Type B pancreatic cell (in vitro differentiated cells): ENCODE results near the gene PLEKHB1. TPM values are rescaled to one million over a fixed set of nuclear protein-coding genes. Genes with fewer than 3 reads are reported as not detected.

ENCODE experiments used
- DNase-seq: peaks from one replicate; pipeline ENCODE4 v3.0.0; 2021; ENCODE audit warnings: mixed read lengths; ENCODE audit not compliant: unreplicated experiment; ENCODE audit errors: extremely low spot score
- H3K27ac Mint-ChIP-seq: 2 replicates; pipeline ENCODE4 v1.8.0; 2021; ENCODE audit warnings: mild to moderate bottlenecking, mixed read lengths
- H3K27me3 Mint-ChIP-seq: 2 replicates; pipeline ENCODE4 v1.8.0; 2021; ENCODE audit warnings: mixed read lengths
- H3K36me3 Mint-ChIP-seq: 2 replicates; pipeline ENCODE4 v1.8.0; 2021; ENCODE audit warnings: mixed read lengths
- H3K4me1 Mint-ChIP-seq: one replicate; pipeline ENCODE4 v1.8.0; 2021; ENCODE audit warnings: mixed read lengths; ENCODE audit not compliant: unreplicated experiment
- H3K4me3 Mint-ChIP-seq: 2 replicates; pipeline ENCODE4 v1.8.0; 2021; ENCODE audit warnings: mild to moderate bottlenecking, mixed read lengths
- H3K9me3 Mint-ChIP-seq: 2 replicates; pipeline ENCODE4 v1.8.0; 2021; ENCODE audit warnings: mixed read lengths
- total RNA-seq: library from RNA; stranded (reverse); gene quantifications from 2 replicates; pipeline ENCODE4 v1.2.1, GENCODE V29; 2021; ENCODE audit warnings: low replicate concordance
- TF ChIP-seq, protein P1 (sequence below): fragments of 200-600 bp; sonication (generic); conservative IDR thresholded peaks from 2 replicates; pipeline ENCODE4 v1.5.0; 2021; ENCODE audit warnings: antibody characterized with exemption, mild to moderate bottlenecking

PLEKHB1 gene
- total RNA-seq, 1 donor from 2014 or later = 16.5 TPM

DNA sequence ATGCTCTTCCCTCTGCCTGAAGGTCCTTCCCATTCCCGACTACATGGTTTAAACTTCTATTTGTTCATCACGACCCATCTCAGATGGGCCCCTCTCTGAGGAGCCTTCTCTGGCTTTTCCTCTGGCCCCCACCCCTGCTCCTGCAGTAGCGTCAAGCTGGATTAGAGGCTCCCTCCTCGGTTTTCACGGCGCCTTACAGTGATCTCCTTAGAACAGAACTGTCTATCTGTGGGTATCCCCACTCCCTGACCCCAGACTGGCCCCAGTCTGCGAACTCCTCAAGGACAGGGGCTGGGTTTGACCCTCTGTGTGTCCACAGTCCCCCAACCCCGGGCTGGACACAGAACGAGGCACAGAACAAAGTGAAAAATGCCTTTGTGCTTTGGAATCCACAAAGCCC lies 2.8 kb downstream of the PLEKHB1 start:
- H3K9me3 Mint-ChIP-seq = no peaks in the 10 kb centered on the region
- DNase-seq = no peak
- no peak overlapping the region for H3K27ac Mint-ChIP-seq
- H3K36me3 Mint-ChIP-seq = no peaks in the 10 kb centered on the region
- TF ChIP-seq, protein P1, sequence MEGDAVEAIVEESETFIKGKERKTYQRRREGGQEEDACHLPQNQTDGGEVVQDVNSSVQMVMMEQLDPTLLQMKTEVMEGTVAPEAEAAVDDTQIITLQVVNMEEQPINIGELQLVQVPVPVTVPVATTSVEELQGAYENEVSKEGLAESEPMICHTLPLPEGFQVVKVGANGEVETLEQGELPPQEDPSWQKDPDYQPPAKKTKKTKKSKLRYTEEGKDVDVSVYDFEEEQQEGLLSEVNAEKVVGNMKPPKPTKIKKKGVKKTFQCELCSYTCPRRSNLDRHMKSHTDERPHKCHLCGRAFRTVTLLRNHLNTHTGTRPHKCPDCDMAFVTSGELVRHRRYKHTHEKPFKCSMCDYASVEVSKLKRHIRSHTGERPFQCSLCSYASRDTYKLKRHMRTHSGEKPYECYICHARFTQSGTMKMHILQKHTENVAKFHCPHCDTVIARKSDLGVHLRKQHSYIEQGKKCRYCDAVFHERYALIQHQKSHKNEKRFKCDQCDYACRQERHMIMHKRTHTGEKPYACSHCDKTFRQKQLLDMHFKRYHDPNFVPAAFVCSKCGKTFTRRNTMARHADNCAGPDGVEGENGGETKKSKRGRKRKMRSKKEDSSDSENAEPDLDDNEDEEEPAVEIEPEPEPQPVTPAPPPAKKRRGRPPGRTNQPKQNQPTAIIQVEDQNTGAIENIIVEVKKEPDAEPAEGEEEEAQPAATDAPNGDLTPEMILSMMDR = no peak
- no peak overlapping the region for H3K4me3 Mint-ChIP-seq
- peaks cover 19% of the 10 kb centered on the region for H3K27me3 Mint-ChIP-seq
- H3K4me1 Mint-ChIP-seq = peaks cover 54% of the 10 kb centered on the region

- Mint-ChIP-seq H3K4me1 (peaks cover 49% of the 10 kb centered on the region), H3K9me3 (no peaks in the 10 kb centered on the region), H3K36me3 (no peaks in the 10 kb centered on the region), H3K27ac (no peak overlapping the region), H3K27me3 (peaks cover 14% of the 10 kb centered on the region), H3K4me3 (no peak overlapping the region)
- no peak for DNase-seq
- TF ChIP-seq, protein P1 = no peak
These were observed 4.0 kb downstream of the PLEKHB1 start for GRCh38 chr11:73650400-73650799.

- no peak overlapping the region for H3K27ac Mint-ChIP-seq
- DNase-seq = no peak
- peaks cover 45% of the 10 kb centered on the region for H3K4me1 Mint-ChIP-seq
- peaks cover 7% of the 10 kb centered on the region for H3K27me3 Mint-ChIP-seq
- H3K4me3 Mint-ChIP-seq = no peak overlapping the region
- H3K9me3 Mint-ChIP-seq = no peaks in the 10 kb centered on the region
- TF ChIP-seq, protein P1 = no peak
- H3K36me3 Mint-ChIP-seq = no peaks in the 10 kb centered on the region
These were observed 4.9 kb downstream of the PLEKHB1 start for GRCh38 chr11:73651252-73651651.

DNA sequence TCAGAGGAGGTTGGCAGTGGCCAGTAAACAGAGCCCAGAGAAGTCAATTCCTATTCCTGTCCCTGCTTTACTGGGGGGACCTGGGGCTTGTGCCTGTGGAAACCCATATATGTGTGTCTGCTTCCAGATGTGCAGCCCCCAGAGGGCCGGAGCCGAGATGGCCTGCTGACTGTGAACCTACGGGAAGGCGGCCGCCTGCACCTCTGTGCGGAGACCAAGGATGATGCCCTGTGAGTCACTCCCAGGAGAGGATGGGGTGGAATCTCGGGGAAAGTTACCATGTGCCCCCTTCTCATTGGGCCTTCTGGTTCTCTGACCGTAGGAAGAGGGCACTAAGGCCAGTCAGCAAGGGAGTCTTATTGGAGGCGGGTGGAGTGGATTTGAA lies 5.3 kb downstream of the PLEKHB1 start:
- Mint-ChIP-seq H3K4me3 (no peak overlapping the region), H3K36me3 (no peaks in the 10 kb centered on the region), H3K9me3 (no peaks in the 10 kb centered on the region), H3K27me3 (peaks cover 6% of the 10 kb centered on the region), H3K27ac (no peak overlapping the region), H3K4me1 (peaks cover 44% of the 10 kb centered on the region)
- DNase-seq = no peak
- TF ChIP-seq, protein P1 = no peak

DNA sequence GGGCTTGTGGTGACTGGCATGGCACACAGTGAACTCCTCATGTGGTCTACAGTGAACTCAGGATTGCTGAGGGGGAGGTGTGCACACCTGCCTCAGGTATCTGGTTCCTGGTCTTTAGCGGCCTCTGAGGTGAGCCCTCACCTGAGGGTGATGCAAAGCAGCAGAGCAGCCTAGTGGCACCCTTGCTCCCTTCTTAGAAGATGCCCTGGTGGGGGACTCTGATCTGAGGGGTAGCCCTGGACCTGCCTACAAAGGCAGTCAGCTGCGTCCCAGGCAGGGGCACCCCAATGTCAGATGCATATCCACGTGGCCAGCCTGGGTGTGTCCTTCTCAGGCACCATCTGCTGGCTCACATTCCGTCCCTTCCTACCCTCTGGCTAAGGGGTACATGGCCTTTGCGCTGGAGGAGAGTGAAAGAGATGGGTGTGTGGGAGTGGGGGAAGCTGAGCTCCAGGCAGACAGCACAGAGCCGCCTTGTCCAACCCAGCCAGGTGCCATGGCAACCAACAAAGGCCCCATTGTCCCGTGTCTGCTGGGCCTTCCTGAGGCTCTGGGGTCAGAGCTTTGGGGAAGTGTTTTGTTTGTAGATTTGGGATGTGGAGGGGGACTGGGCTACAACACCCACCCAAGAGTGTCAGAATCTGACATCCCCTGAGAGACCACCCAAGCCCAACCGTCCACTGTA lies 5.8 kb downstream of the PLEKHB1 start:
- Mint-ChIP-seq H3K9me3 (no peaks in the 10 kb centered on the region), H3K27me3 (peaks cover under 1% of the 10 kb centered on the region), H3K36me3 (no peaks in the 10 kb centered on the region), H3K4me3 (peak overlapping the region; percentile 41), H3K4me1 (peaks cover 39% of the 10 kb centered on the region), H3K27ac (peak overlapping the region; percentile 59)
- TF ChIP-seq, protein P1 = no peak
- DNase-seq = no peak
